Measurements from ENCODE around the gene PRKG1.
"Not testable (repeated sequence)": the region's sequence is repeated elsewhere in the genome, so short reads cannot be mapped to it uniquely, and the experiment has no call there.

The PRKG1 gene

DNA sequence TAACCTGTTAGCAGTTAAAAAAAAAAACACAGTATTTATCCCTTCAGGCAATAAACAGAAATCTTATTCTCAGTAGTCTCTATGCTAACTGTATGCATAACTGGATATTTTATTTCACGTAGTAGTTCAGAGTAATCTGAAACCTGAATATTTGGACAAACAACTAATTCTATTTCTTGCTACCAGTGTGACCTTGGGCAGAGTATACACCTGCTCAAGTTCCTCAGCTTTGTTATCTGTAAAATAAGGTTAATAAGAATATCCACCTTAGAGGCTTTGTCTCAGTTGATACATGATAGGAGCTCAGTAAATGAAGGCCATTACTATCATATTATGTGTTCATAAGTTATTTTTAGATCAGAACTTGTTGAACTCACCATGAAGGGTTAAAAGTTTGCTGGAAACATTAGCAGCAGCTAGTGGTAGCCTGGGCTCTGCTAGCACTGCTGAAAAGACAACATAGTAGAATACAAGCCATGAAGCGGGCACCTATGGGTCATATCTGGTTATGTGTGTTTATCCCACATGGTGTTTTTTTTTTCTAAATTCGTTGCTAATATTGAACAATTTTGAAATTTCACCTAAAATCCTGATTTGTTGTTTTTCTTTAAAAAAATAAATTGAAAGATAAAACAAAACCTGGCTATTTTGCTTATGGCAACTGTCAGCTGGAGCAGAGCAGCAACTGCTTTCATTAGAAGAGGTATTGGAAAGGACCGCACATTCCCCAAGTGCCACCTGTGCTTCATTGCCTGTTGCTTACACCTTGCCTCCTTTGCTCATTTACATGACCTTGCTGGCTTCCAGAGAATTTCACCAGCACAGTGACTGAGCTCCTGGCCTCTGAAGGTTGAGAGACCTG is 303.0 kb downstream of the PRKG1 start:
- DNase-seq, result no peak

- no peak for DNase-seq
Measured at GRCh38 chr10:51377932-51378599, 303.8 kb downstream of the PRKG1 start.

DNA sequence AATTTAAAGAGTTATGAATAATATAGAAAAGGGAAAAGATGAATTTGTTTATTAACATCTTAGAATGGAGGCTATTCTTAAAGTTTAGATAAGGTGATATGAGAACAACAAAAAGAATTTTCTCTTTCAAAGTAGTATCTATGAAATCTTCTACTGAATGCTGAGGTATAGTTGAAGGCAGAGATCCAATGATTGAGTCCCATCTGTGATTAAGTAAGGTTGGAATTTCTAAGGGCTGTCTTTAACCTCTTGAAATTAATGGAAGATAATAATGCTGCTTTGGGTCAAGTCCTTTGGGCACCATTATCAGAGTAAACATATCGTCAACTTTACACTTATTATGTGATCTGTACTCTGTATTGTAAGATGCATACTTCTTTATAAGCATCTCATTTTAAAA is 307.9 kb downstream of the PRKG1 start:
- no peak for DNase-seq

DNA sequence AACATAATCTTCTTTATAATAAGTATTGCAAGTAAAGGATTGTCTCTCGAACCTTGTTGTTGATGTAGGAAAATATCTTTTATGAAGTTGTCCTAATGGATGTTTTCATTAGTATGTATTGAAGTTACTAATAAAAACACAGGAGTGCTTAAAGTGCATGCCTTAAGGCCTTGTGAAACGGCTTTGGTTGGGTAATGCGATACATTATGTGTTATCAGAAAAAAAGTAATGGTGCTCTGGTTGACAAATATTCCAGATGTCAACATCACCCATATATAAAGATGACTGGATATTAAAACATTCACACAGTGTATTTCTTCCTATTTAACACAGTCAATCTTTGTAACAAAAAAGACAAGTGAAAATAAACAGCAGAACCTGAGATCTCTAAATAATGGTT is 310.7 kb downstream of the PRKG1 start:
- DNase-seq, result no peak

DNA sequence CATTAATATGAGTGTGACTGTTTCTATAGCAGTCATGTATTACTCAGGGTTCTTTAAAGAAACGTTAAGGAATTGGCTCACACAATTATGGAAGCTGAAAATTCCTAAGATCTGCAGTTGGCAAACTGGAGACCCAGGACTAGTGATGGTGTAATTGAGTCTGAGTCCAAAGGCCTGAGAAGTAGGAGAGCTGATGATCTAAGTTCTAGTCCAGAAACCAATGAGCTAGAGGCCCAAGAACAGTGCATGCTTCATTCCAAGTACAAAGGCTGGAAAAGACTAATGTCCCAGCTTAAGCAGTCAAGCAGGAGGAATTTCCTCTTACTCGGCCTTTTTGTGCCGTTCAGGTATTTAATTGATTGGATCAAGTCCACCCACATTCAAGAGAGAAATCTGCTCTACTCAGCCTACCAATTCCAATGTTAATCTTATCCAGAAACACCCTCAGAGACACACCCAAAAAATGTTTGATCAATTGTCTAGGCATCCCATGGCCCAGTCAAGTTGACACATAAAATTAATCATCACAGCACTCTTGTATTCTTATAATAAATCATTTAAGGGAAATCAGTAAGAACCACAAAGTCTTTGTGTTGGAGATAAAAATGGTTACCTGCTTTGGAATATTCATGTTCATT is 312.1 kb downstream of the PRKG1 start:
- no peak for DNase-seq

- DNase-seq, result peak in 24 of 56 donors; percentile 0 to 49 (median 6)
Measured at GRCh38 chr10:51389415-51390321, 315.4 kb downstream of the PRKG1 start.

DNA sequence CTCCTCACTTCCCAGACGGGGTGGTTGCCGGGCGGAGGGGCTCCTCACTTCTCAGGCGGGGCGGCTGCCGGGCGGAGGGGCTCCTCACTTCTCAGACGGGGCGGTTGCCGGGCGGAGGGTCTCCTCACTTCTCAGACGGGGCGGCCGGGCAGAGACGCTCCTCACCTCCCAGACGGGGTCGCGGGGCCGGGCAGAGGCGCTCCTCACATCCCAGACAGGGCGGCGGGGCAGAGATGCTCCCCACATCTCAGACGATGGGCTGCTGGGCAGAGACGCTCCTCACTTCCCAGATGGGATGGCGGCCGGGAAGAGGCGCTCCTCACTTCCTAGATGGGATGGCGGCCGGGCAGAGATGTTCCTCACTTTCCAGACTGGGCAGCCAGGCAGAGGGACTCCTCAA is 318.7 kb downstream of the PRKG1 start:
- not testable (repeated sequence) for DNase-seq

DNA sequence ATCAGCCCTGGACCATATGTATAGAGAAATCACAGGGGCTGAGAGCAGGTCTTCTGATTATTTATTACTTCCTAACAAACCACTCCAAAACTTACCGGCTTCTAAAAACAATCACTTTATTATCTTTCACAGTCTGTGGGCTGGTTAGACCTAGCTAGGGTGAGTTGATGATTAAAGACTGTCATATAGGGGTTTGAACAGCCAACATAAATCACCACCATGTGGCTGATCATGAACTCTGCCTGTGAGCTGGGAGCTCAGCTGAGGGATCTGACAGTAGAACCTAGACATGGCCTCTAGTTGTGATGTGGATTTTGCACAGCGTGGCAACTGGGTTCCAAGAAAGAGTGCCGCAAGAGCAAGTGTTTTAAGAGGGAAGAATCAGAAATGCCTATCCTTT is 319.8 kb downstream of the PRKG1 start:
- DNase-seq, result no peak

GRCh38 chr10:51397244-51397643 is 323.0 kb downstream of the PRKG1 start:
- DNase-seq, result no peak

DNA sequence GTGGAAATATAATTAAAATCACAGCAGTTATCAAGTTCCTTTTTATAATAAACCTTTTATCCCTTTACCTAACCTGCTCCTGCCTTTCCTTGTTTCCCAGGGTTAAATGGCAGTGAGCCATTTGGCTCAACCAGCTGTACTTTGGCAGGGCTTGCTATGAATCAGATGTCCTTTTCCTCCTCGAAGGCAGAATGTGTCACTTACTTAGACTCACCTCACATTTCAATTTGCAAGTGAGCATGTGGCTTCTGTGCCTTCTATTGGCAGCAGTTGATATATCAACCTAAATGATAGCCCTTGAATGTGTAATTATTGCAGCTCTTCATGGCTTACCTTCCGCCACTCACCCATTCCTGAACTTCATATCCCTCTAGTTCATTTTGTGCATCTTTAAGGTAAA is 323.4 kb downstream of the PRKG1 start:
- peak in 9 of 56 donors; percentile 0 to 23 (median 5) for DNase-seq

- no peak for DNase-seq
Measured at GRCh38 chr10:51399840-51400239, 325.6 kb downstream of the PRKG1 start.

DNA sequence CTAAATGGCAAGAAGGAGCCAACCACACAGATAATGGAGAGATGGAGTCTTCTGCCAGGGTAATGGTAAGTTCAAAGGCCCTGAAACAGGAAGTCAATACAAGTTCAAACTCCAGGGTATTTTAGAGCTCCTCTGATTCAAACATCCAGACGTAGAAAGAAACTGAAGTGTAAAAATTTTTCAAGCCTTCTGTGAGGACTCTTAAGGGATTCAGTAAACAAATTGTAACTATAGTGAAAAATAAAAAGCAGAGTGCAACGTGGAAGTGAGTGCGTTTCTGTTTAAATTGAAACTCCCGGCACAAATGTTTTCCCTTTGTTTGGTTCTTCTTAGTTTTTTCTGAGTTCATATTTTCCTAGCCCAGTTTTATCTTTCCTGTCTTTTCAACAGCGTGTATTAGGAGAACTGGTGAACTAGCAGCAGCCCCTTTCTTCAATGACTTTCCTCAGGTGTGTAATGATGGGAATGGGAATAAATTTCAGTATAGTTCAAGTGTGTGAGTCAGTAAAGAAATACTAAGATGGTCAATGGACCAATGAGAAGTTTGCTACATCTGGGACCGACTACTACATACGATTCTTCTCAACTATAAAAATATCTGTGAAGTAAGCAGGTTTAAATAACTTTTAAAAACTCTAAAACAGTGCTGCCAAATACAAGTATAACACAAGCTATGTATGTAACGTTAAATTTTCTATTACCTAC is 326.3 kb downstream of the PRKG1 start:
- no peak for DNase-seq

DNA sequence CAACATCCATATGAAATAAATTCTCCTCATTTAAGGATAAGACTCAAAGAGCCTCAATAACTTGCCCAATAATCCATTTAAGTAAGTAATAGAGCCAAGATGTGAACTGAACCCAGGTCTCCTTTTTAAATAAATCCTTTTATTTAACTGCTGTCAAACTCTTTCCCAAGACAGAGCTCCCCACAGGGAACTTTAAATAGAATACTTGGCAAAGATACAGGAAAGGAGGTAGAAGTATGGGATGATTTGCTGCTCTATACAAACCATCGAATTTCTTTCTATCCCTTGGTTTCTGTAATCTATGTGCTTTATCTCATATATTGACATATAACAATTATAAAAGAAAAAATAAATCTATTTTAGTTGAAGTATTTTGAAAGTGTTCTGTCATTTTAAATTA is 329.2 kb downstream of the PRKG1 start:
- DNase-seq, result no peak

- DNase-seq, result no peak
Measured at GRCh38 chr10:51405580-51406351, 331.5 kb downstream of the PRKG1 start.

- no peak for DNase-seq
Measured at GRCh38 chr10:51406581-51406980, 332.3 kb downstream of the PRKG1 start.

GRCh38 chr10:51416494-51416893 is 342.2 kb downstream of the PRKG1 start:
- DNase-seq, result no peak

GRCh38 chr10:51419196-51420093 is 345.2 kb downstream of the PRKG1 start:
- no peak for DNase-seq

- no peak for DNase-seq
Measured at GRCh38 chr10:51421853-51422252, 347.6 kb downstream of the PRKG1 start.

Measured in amygdala (tissue), 56 donors.